Spleen (tissue), 11 donors: ENCODE data around the gene DCHS2. TPM values are rescaled to one million over a fixed set of nuclear protein-coding genes. Genes with fewer than 3 reads are reported as not detected.

Experiments
- DNase-seq: peaks from one replicate; pipeline ENCODE4 v3.0.0-alpha.2; 2020
- H3K27ac ChIP-seq, 8 donors: fragments of 200-600 bp; sonication (generic) in 7 of 8; 1 replicate in 4 of 8; 2 replicates in 4 of 8; pipeline versions ENCODE4 v1.5.0 to v1.8.0; 2016 to 2021; ENCODE audit warnings: inconsistent platforms in 4 of 8, mild to moderate bottlenecking in 4 of 8, moderate library complexity in 1 of 8
- H3K27me3 ChIP-seq, 7 donors: fragments of 200-600 bp; sonication (generic) in 6 of 7; replicated peaks in 1 of 7; 1 replicate in 4 of 7; 2 replicates in 3 of 7; pipeline versions ENCODE4 v1.5.0 to v1.8.0; 2016 to 2021; ENCODE audit warnings: inconsistent platforms in 3 of 7, mild to moderate bottlenecking in 1 of 7
- H3K36me3 ChIP-seq, 6 donors: fragments of 200-600 bp; sonication (generic) in 5 of 6; 1 replicate in 4 of 6; 2 replicates in 2 of 6; pipeline versions ENCODE4 v1.5.0 to v1.8.0; 2016 to 2021; ENCODE audit warnings: inconsistent platforms in 2 of 6
- H3K4me1 ChIP-seq, 6 donors: fragments of 200-600 bp; sonication (generic) in 5 of 6; 1 replicate in 3 of 6; 2 replicates in 3 of 6; pipeline versions ENCODE4 v1.5.0 to v1.8.0; 2016 to 2021; ENCODE audit warnings: inconsistent platforms in 3 of 6
- H3K4me3 ChIP-seq, 8 donors: fragments of 200-600 bp; sonication (generic) in 7 of 8; 1 replicate in 4 of 8; 2 replicates in 4 of 8; pipeline versions ENCODE4 v1.5.0 to v1.8.0; 2016 to 2021; ENCODE audit warnings: inconsistent platforms in 4 of 8, mild to moderate bottlenecking in 4 of 8, moderate library complexity in 2 of 8
- H3K9me3 ChIP-seq, 8 donors: fragments of 200-600 bp; sonication (generic) in 7 of 8; 1 replicate in 4 of 8; 2 replicates in 4 of 8; pipeline versions ENCODE4 v1.5.0 to v1.8.0; 2016 to 2021; ENCODE audit warnings: inconsistent platforms in 4 of 8
- POLR2A ChIP-seq, 3 donors: fragments of 450-650 bp; IDR thresholded peaks; one replicate each; pipeline ENCODE4 v1.5.1; 2017; ENCODE audit warnings: antibody characterized with exemption in 3 of 3, mild to moderate bottlenecking in 1 of 3
- POLR2AphosphoS5 ChIP-seq, 3 donors: sonication (generic); formaldehyde crosslinking; IDR thresholded peaks; one replicate each; pipeline ENCODE4 v1.5.1; 2017; ENCODE audit warnings: antibody characterized with exemption in 3 of 3
- WGBS, 5 donors: extraction: QIAGEN DNeasy Blood & Tissue Kit in 3 of 5; methylation state at CpG; one replicate each; pipeline versions ENCODE4 v1.1.5 to v1.1.7; 2013 to 2018; 5-methylcytosine and 5-hydroxymethylcytosine counted together
- intact Hi-C: fragments of 100-400 bp; cut with DNase I; formaldehyde crosslinking; loops from one replicate; pipeline ENCODE4 v1.15.0; 2023; ENCODE audit warnings: low total_unique reads
- polyA plus RNA-seq, 3 donors: library from polyadenylated mRNA; stranded (reverse); fragments of 200-250 nt; gene quantifications; one replicate each; pipeline ENCODE4 v1.2.1, GENCODE V29; 2013
- total RNA-seq, 7 donors: library from RNA; depleted of rRNA in 3 of 7; stranded (reverse); fragments of >200 nt in 3 of 7; fragmentation: NEBNext Ultra II Directional in 4 of 7; extraction: Animal tissue kit (Norgen Biotek cat#: 25700) in 4 of 7; gene quantifications; one replicate each; pipeline versions ENCODE4 v1.1.0 to v1.2.1, GENCODE V29; 2016 to 2021
- TF ChIP-seq, protein P1 (sequence below), 11 experiments: fragments of 200-600 bp in 7 of 11; fragments of 450-650 bp in 4 of 11; sonication (generic) in 4 of 11; IDR thresholded peaks in 8 of 11; conservative IDR thresholded peaks in 3 of 11; 1 replicate in 7 of 11; 2 replicates in 4 of 11; pipeline versions ENCODE4 v1.4.0 to v1.8.0; 2016 to 2021; ENCODE audit warnings: antibody characterized with exemption in 11 of 11, inconsistent platforms in 4 of 11, mild to moderate bottlenecking in 1 of 11
- donor health status: healthy with polysubstance abuse.
- donor health status: DM: no; HTN: no; CAD: no; lungs with moderate emphysema.
- donor health status: DM: no; HTN: no; CAD: no.
- donor health status: Bipolar disorder and iron deficiency.
- donor health status: healthy.
- donor health status: DM: no; HTN: no; CAD: no.
- donor health status: DM: yes; HTN: yes; CAD: no.

The DCHS2 gene
- total and polyA plus RNA-seq, 10 donors = under 0.01 to 0.55 (median 0.05) TPM; not detected in 1

DNA sequence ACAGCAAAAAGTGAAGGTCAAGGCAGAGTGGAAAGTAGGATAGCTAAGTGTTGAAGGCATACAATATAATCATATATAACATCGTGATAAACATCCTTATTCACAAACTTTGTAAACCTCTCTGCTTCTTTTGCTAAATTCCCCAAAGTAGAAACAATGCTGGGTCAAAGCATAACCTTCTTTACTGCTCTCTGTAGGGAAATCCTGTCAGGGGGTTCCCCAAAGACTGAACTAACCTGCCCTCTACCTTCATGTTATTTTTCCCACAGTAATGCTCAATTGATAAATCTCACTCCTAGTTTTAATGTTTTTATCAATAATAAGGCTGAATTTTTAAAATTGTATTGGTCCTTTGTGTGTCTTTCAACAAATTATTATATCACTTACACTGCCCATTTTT, 55.7 kb downstream of the DCHS2 start:
- WGBS, 5 donors = 53 to 76% (median 66%) methylated on average over 1 of the region's 1 CpG
- Histone ChIP-seq H3K27me3 (no peaks in the 10 kb centered on the region), H3K36me3 (no peaks in the 10 kb centered on the region), H3K27ac (no peak overlapping the region), H3K9me3 (no peaks in the 10 kb centered on the region), H3K4me1 (no peaks in the 10 kb centered on the region), H3K4me3 (no peak overlapping the region)
- TF ChIP-seq POLR2A (IDR thresholded peaks at IDR 0.05) (no peak), POLR2AphosphoS5 (IDR thresholded peaks at IDR 0.05) (no peak)
- TF ChIP-seq, protein P1, sequence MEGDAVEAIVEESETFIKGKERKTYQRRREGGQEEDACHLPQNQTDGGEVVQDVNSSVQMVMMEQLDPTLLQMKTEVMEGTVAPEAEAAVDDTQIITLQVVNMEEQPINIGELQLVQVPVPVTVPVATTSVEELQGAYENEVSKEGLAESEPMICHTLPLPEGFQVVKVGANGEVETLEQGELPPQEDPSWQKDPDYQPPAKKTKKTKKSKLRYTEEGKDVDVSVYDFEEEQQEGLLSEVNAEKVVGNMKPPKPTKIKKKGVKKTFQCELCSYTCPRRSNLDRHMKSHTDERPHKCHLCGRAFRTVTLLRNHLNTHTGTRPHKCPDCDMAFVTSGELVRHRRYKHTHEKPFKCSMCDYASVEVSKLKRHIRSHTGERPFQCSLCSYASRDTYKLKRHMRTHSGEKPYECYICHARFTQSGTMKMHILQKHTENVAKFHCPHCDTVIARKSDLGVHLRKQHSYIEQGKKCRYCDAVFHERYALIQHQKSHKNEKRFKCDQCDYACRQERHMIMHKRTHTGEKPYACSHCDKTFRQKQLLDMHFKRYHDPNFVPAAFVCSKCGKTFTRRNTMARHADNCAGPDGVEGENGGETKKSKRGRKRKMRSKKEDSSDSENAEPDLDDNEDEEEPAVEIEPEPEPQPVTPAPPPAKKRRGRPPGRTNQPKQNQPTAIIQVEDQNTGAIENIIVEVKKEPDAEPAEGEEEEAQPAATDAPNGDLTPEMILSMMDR (IDR thresholded peaks at IDR 0.05 in 8 of 11, conservative IDR thresholded peaks at IDR 0.05 in 3 of 11) = no peak
- intact Hi-C loops = no loop called here
- DNase-seq = no peak

DNA sequence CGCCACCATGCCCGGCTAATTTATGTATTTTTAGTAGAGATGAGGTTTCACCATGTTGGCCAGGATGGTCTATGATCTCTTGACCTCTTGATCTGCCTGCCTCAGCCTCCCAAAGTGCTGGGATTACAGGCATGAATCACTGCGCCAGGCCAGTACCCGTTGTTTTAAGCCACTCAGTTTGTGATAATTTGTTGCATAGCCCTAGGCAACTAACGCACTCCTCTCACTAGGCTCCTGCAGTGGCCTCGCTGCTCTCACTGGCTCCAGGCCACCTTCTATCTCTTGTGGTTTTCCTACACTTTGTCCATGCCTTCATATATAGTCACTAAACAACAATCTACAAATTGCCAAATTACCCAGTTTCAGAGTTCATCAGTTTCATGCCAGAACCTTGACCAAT, 58.1 kb downstream of the DCHS2 start:
- TF ChIP-seq, protein P1 (IDR thresholded peaks at IDR 0.05 in 8 of 11, conservative IDR thresholded peaks at IDR 0.05 in 3 of 11) = no peak
- no peak for TF ChIP-seq POLR2A (IDR thresholded peaks at IDR 0.05)
- TF ChIP-seq POLR2AphosphoS5 (IDR thresholded peaks at IDR 0.05) = no peak
- WGBS, 5 donors = 88 to 94% (median 92%) methylated on average over 6 of the region's 6 CpGs

DNA sequence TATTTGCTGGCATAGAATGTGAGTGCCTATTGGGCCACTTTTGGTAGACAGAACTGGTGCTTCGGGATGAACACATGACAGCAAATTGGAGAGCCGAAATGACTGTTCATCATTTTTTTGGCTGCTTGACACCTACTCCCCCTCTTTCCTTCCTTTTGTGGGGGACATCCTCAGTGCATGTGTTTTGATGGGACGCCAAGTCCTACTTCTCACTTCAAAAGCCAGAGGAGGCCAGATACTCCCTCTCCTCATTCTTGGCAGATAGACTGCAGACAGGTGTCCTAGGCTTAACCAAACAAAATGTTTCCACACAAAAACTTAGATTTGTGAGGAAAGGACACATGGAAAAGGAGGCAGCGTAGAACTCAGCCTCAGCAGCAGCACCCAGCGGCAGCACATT, 62.4 kb downstream of the DCHS2 start:
- H3K27ac ChIP-seq = no peak overlapping the region
- no peak overlapping the region for H3K4me3 ChIP-seq
- H3K4me1 ChIP-seq = no peaks in the 10 kb centered on the region
- WGBS, 5 donors = 74 to 81% (median 77%) methylated on average over 5 of the region's 5 CpGs
- H3K27me3 ChIP-seq = no peaks in the 10 kb centered on the region
- H3K36me3 ChIP-seq = no peaks in the 10 kb centered on the region
- no peaks in the 10 kb centered on the region for H3K9me3 ChIP-seq
- intact Hi-C loops = no loop called here
- TF ChIP-seq POLR2A (IDR thresholded peaks at IDR 0.05) = no peak
- no peak for TF ChIP-seq POLR2AphosphoS5 (IDR thresholded peaks at IDR 0.05)
- TF ChIP-seq, protein P1 (IDR thresholded peaks at IDR 0.05 in 8 of 11, conservative IDR thresholded peaks at IDR 0.05 in 3 of 11) = no peak
- no peak for DNase-seq

More for the DNA sequence above, 58.1 kb downstream of the DCHS2 start:
- intact Hi-C loops = no loop called here
- Histone ChIP-seq H3K9me3 (no peaks in the 10 kb centered on the region), H3K36me3 (no peaks in the 10 kb centered on the region), H3K27ac (no peak overlapping the region), H3K4me3 (no peak overlapping the region), H3K27me3 (no peaks in the 10 kb centered on the region), H3K4me1 (no peaks in the 10 kb centered on the region)
- DNase-seq = no peak

DNA sequence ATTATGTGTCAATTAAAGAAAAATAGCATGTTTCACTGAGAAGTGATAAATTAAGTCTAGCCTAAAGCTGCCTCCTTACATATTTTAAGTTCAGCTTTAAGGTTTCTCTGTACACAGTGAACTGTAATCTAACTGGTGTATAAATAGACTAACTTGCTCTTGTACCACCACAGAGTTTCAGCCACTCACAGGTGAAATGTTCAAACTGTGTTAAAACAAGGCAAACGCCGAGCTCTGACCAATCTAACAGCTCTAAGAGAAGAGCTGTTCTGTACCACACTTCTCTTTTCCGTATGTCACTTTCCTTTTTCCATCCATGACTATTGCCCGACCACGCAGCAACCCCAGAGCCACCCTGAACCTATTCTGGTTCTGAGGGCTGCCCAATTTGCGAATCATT, 64.5 kb downstream of the DCHS2 start:
- no peak for DNase-seq
- Histone ChIP-seq H3K36me3 (no peaks in the 10 kb centered on the region), H3K27ac (no peak overlapping the region), H3K9me3 (no peaks in the 10 kb centered on the region), H3K27me3 (no peaks in the 10 kb centered on the region), H3K4me1 (no peaks in the 10 kb centered on the region), H3K4me3 (no peak overlapping the region)
- WGBS, 5 donors = 73 to 87% (median 78%) methylated on average over 6 of the region's 6 CpGs
- intact Hi-C loops = no loop called here
- no peak for TF ChIP-seq POLR2A (IDR thresholded peaks at IDR 0.05)
- TF ChIP-seq POLR2AphosphoS5 (IDR thresholded peaks at IDR 0.05) = no peak
- TF ChIP-seq, protein P1 (IDR thresholded peaks at IDR 0.05 in 8 of 11, conservative IDR thresholded peaks at IDR 0.05 in 3 of 11) = no peak
